ENCODE data around the gene NAT8.
A peak's percentile ranks its signal among the peaks of the same experiment; 100 is the strongest.
"Not testable (repeated sequence)": the region's sequence is repeated elsewhere in the genome, so short reads cannot be mapped to it uniquely, and the experiment has no call there.

The NAT8 gene

DNA sequence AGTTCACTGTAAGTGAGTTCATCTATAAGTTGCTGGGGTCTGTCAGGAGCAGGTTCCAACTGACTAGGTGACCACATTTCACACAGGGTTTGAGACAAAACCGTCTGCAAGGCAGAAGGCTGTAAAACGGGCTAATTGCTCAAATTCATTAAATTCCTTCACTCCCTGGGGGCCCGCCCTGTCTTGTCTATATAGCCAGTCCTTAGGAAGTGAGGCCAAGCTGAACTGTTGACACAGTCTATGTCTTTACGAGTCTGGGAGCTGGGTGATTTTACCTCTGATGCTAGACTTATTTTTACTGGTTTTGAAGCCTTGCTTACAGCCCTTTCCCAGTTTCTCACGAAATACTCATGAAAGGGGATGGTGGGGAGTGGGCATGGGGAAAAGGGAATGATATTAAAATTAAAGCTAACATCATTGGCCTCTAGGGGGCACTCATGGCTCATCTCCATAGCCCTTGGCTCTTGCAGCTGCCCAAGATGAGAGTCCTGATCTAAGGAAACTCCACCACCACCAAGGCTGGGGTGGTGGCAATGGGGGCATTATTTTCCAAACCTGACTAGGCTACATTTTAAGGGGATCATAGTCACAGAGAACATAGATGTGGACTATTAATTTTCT is 37.8 kb upstream of the NAT8 start:
- H3K4me1 ChIP-seq (ENCODE audit: insufficient read depth, poor library complexity, severe bottlenecking); H3K27me3 ChIP-seq (ENCODE audit: insufficient read depth, poor library complexity, severe bottlenecking); H3K27ac ChIP-seq (ENCODE audit: poor library complexity, severe bottlenecking); H3K4me3 ChIP-seq (ENCODE audit: severe bottlenecking); H3K36me3 ChIP-seq (ENCODE audit: low read depth); H3K9me3 ChIP-seq (ENCODE audit: severe bottlenecking); DNase-seq (ENCODE audit: low spot score): not testable (repeated sequence)
- TF ChIP-seq, protein P1, sequence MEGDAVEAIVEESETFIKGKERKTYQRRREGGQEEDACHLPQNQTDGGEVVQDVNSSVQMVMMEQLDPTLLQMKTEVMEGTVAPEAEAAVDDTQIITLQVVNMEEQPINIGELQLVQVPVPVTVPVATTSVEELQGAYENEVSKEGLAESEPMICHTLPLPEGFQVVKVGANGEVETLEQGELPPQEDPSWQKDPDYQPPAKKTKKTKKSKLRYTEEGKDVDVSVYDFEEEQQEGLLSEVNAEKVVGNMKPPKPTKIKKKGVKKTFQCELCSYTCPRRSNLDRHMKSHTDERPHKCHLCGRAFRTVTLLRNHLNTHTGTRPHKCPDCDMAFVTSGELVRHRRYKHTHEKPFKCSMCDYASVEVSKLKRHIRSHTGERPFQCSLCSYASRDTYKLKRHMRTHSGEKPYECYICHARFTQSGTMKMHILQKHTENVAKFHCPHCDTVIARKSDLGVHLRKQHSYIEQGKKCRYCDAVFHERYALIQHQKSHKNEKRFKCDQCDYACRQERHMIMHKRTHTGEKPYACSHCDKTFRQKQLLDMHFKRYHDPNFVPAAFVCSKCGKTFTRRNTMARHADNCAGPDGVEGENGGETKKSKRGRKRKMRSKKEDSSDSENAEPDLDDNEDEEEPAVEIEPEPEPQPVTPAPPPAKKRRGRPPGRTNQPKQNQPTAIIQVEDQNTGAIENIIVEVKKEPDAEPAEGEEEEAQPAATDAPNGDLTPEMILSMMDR (IDR thresholded peaks at IDR 0.05; ENCODE audit: poor library complexity, severe bottlenecking): peak; percentile 44
- ATAC-seq (ENCODE audit: low read depth): 0 out of 3 replicates have a peak, but pooled peaks have one; percentile 35

GRCh38 chr2:73679237-73679636 is 37.0 kb upstream of the NAT8 start:
- H3K9me3 ChIP-seq (ENCODE audit: severe bottlenecking); H3K4me1 ChIP-seq (ENCODE audit: insufficient read depth, poor library complexity, severe bottlenecking); H3K27ac ChIP-seq (ENCODE audit: poor library complexity, severe bottlenecking); DNase-seq (ENCODE audit: low spot score); H3K4me3 ChIP-seq (ENCODE audit: severe bottlenecking); ATAC-seq (ENCODE audit: low read depth); H3K27me3 ChIP-seq (ENCODE audit: insufficient read depth, poor library complexity, severe bottlenecking); H3K36me3 ChIP-seq (ENCODE audit: low read depth): not testable (repeated sequence)

- not testable (repeated sequence) for H3K4me3 ChIP-seq (ENCODE audit: severe bottlenecking); H3K27me3 ChIP-seq (ENCODE audit: insufficient read depth, poor library complexity, severe bottlenecking); H3K9me3 ChIP-seq (ENCODE audit: severe bottlenecking); H3K4me1 ChIP-seq (ENCODE audit: insufficient read depth, poor library complexity, severe bottlenecking); H3K36me3 ChIP-seq (ENCODE audit: low read depth); DNase-seq (ENCODE audit: low spot score); ATAC-seq (ENCODE audit: low read depth); H3K27ac ChIP-seq (ENCODE audit: poor library complexity, severe bottlenecking)
These were observed 35.8 kb upstream of the NAT8 start for GRCh38 chr2:73678008-73678407.

GRCh38 chr2:73676211-73676610 is 34.0 kb upstream of the NAT8 start:
- not testable (repeated sequence) for H3K4me1 ChIP-seq (ENCODE audit: insufficient read depth, poor library complexity, severe bottlenecking); ATAC-seq (ENCODE audit: low read depth); H3K27me3 ChIP-seq (ENCODE audit: insufficient read depth, poor library complexity, severe bottlenecking); H3K4me3 ChIP-seq (ENCODE audit: severe bottlenecking); DNase-seq (ENCODE audit: low spot score); H3K27ac ChIP-seq (ENCODE audit: poor library complexity, severe bottlenecking); H3K9me3 ChIP-seq (ENCODE audit: severe bottlenecking); H3K36me3 ChIP-seq (ENCODE audit: low read depth)

DNA sequence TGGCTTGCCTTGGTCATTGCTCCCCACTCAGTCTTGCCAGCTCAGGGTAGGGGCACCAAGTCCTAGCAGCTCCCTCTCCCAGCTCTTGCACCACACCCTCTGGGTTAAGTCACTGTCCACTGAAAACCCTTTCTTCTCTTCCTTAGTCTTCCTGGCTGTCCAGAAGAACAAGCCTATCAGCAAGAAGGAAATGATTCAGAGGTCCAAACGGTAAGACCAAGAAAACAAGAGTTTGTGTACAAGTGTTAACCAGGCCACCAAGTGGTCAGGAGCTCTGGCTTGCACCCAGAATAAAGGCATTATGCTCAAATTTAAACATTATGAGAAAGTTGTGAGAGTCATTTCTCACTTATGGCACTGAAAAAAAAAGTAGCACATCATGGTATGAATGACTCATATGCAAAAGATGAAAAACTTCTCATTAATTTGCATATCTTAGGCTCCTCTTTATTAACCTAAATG is 32.5 kb upstream of the NAT8 start:
- not testable (repeated sequence) for H3K4me1 ChIP-seq (ENCODE audit: insufficient read depth, poor library complexity, severe bottlenecking); H3K9me3 ChIP-seq (ENCODE audit: severe bottlenecking); H3K4me3 ChIP-seq (ENCODE audit: severe bottlenecking); ATAC-seq (ENCODE audit: low read depth); H3K36me3 ChIP-seq (ENCODE audit: low read depth); H3K27ac ChIP-seq (ENCODE audit: poor library complexity, severe bottlenecking); DNase-seq (ENCODE audit: low spot score); H3K27me3 ChIP-seq (ENCODE audit: insufficient read depth, poor library complexity, severe bottlenecking)

DNA sequence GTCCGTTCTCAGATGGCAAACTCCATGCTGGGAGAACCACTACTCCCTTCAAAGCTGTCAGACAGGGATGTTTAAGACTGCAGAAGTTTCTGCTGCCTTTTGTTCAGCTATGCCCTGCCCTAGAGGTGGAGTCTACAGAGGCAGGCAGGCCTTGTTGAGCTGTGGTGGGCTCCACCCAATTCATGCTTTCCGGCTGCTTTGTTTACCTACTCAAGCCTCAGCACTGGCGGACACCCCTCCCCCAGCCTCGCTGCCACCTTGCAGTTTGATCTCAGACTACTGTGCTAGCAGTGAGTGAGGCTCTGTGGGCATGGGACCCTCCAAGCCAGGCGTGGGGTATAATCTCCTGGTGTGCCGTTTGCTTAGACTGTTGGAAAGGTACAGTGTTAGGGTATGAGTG is 27.8 kb upstream of the NAT8 start:
- ATAC-seq (ENCODE audit: low read depth); H3K36me3 ChIP-seq (ENCODE audit: low read depth); H3K4me1 ChIP-seq (ENCODE audit: insufficient read depth, poor library complexity, severe bottlenecking); H3K27ac ChIP-seq (ENCODE audit: poor library complexity, severe bottlenecking); H3K9me3 ChIP-seq (ENCODE audit: severe bottlenecking); H3K4me3 ChIP-seq (ENCODE audit: severe bottlenecking); H3K27me3 ChIP-seq (ENCODE audit: insufficient read depth, poor library complexity, severe bottlenecking); DNase-seq (ENCODE audit: low spot score): not testable (repeated sequence)

- not testable (repeated sequence) for H3K27me3 ChIP-seq (ENCODE audit: insufficient read depth, poor library complexity, severe bottlenecking); H3K9me3 ChIP-seq (ENCODE audit: severe bottlenecking); H3K4me3 ChIP-seq (ENCODE audit: severe bottlenecking); DNase-seq (ENCODE audit: low spot score); H3K4me1 ChIP-seq (ENCODE audit: insufficient read depth, poor library complexity, severe bottlenecking); ATAC-seq (ENCODE audit: low read depth); H3K36me3 ChIP-seq (ENCODE audit: low read depth); H3K27ac ChIP-seq (ENCODE audit: poor library complexity, severe bottlenecking)
These were observed 25.0 kb upstream of the NAT8 start for GRCh38 chr2:73667239-73667638.

GRCh38 chr2:73654175-73654574 is 12.0 kb upstream of the NAT8 start:
- H3K4me3 ChIP-seq (ENCODE audit: severe bottlenecking): no peak overlapping the region
- H3K27me3 ChIP-seq (ENCODE audit: insufficient read depth, poor library complexity, severe bottlenecking): peaks cover 20% of the 10 kb centered on the region
- no peaks in the 10 kb centered on the region for H3K9me3 ChIP-seq (ENCODE audit: severe bottlenecking)
- no peaks in the 10 kb centered on the region for H3K4me1 ChIP-seq (ENCODE audit: insufficient read depth, poor library complexity, severe bottlenecking)
- H3K36me3 ChIP-seq (ENCODE audit: low read depth): no peaks in the 10 kb centered on the region
- DNase-seq (ENCODE audit: low spot score) (no peak), ATAC-seq (ENCODE audit: low read depth) (no peak)
- H3K27ac ChIP-seq (ENCODE audit: poor library complexity, severe bottlenecking): no peak overlapping the region
- TF ChIP-seq, protein P1 (IDR thresholded peaks at IDR 0.05; ENCODE audit: poor library complexity, severe bottlenecking): no peak
